Globus pallidus (tissue), 1 donor: ENCODE results near the gene HAUS2.
"Not testable (repeated sequence)": the region's sequence is repeated elsewhere in the genome, so short reads cannot be mapped to it uniquely, and the experiment has no call there.

Source experiments
- DNase-seq: peaks from one replicate; pipeline ENCODE4 v3.0.0-alpha.2; 2015; ENCODE audit warnings: low spot score

Gene HAUS2

DNA sequence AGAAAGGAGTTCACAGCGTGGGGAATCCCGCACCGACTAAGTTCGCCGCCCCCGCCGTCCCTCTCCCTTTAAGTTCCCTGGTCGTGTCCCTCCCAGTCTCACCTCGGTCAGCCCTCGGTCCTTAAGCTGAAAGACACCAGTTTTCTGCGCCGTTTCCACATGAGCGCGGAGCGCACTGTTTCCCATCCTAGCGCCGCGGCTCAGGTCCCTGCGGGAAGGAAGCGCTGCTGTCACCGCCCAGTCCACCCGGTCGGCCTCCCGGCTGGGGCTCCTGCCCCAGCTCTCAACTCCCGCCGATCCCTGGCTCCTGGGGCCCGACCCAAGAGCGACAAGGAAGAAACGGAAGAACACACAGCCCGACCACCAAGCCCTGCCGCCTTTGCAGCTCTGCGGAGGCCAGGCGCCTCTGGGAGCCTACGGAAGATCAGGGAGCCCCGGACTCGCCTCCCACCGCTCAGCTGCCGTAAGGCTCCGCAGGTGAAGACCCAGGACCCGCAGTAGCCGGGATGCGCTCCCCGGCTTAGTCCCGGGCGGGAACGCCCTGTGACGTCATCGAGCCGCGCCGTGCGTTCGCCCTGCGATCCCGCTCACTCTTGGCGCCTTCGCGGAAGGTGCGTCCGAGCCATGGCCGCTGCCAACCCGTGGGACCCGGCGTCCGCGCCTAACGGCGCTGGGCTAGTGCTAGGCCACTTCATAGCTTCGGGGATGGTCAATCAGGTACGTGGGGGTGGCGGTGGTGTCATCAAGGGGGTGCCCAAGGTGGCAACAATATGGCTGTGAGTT is at the start of gene HAUS2, which contains the start of gene LRRC57:
Gene HAUS2, plus strand, starts transcription at position 590 of the 783 bp plus-strand sequence. Its CDS starts 35 bp downstream, at position 625.
Gene LRRC57, minus strand, starts transcription at position 545 of the 783 bp plus-strand sequence. Its CDS starts 359 bp downstream, at position 186.
- DNase-seq: peak; percentile 73

- DNase-seq: no peak
Measured at GRCh38 chr15:42499858-42500609, 48.6 kb upstream of the HAUS2 start.

GRCh38 chr15:42502477-42502876 is 46.2 kb upstream of the HAUS2 start:
- no peak for DNase-seq

GRCh38 chr15:42503825-42504224 is 44.8 kb upstream of the HAUS2 start:
- no peak for DNase-seq

DNA sequence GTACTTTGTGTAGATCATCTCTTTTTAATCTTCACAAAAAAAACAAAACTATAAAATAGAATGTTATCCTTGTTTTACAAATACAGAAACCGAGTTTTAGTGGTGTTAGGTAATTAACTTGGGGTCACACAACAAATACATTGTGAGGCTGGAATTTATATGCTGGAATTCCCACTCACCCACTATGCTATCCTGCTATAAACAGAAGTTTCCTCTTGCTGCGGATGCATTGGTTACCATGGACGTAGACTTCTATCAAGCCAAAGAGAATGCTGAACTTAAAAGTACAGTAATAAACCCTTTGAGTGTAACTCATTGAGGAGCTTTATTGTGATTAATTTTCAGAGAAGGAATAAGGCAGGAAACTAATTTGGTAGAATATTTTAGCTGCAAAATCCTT is 44.0 kb upstream of the HAUS2 start:
- DNase-seq: no peak

- DNase-seq: no peak
Measured at GRCh38 chr15:42507514-42507913, 41.1 kb upstream of the HAUS2 start.

DNA sequence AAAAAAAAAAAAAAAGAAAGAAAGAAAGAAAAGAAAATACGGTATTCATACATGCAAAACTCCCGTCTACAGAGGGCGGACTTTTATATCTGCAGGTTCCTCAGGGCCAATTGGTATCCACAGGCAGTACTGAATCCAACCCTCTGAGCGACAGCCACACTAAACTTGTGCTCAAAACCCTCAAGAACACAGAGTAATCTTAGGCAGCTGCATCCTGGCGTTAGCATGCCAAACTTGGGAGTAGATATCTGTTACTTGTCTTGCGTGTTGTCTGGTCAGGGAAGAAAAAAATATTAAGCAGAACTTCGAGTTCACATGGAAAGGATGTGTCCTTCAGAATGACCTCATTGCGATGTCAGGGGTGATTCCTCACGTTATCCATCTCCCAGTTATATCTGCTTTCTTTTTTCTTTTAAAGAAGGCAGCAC is 40.4 kb upstream of the HAUS2 start:
- DNase-seq: no peak

DNA sequence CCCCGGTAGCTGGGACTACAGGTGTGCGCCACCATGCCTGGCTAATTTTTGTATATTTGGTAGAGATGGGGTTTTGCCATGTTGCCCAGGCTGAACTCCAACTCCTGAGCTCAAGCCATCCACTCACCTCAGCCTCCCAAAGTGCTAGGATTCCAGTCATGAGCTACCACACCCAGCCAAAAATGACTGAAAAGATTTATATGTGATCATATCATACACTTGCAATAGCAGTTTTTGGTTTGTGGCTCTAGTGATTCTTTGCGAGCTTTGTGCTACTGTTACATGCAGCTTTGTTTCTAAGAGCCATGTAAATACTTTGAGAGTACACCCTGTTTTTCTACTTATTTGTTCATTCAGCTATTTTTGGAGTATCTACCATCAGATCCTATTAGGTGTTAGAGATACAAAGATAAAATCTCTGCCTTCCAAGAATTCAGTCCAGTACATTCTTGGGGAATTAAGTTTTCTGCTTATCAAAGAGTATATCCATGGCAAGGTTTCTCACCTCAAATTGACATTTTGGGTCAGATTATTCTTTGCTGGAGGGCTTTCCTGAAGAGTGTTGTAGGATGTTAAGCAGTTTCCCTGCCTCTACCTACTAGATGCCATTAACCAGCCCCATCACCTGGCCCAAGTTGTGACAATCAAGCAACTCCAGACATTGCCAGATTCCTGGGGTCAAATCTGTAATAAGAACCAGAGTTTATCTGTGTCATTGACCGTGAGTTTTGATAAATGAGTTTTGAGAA is 38.2 kb upstream of the HAUS2 start:
- DNase-seq: no peak

DNA sequence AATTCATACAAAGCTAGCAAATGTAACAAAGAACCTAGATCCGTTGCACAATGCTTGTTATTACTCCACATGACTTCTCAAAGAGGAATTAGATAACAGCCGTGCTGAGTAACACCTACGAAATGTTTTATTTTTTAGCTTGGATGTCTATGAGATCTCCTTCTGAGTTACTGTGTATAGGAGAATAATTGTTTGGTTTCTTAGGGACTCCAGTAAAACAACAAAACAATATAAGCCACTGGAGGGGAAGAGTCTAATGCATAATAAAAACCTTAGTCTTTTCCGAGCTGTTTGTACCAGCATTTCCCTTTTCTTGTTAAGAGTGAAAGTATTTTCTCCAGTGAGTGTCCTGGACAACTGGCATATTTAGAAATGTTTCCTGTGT is 37.6 kb upstream of the HAUS2 start:
- no peak for DNase-seq

- no peak for DNase-seq
Measured at GRCh38 chr15:42523331-42523730, 25.3 kb upstream of the HAUS2 start.

- DNase-seq: no peak
Measured at GRCh38 chr15:42528970-42529369, 19.7 kb upstream of the HAUS2 start.

- no peak for DNase-seq
Measured at GRCh38 chr15:42533246-42533645, 15.4 kb upstream of the HAUS2 start.

- no peak for DNase-seq
Measured at GRCh38 chr15:42544853-42545629, 3.6 kb upstream of the HAUS2 start.

DNA sequence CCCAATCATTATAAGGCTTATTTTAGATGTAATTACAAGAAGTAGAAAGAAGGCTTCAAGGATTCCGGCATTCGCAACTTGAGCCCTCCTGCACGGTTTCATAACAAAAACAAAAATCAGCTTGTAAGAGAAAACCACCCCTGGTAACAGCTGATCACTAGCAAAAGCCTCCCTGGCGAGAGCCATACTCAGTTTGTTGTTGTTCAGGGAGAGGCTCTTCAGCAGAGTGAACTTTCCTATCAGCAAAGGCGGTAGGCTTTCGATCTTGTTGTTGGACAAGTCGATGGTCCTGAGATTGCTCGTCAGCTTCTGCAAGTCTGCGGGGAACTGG is 755 bp upstream of the HAUS2 start:
- no peak for DNase-seq

- DNase-seq: peak; percentile 36
Measured at GRCh38 chr15:42549032-42549491, 424 bp downstream of the HAUS2 start.

DNA sequence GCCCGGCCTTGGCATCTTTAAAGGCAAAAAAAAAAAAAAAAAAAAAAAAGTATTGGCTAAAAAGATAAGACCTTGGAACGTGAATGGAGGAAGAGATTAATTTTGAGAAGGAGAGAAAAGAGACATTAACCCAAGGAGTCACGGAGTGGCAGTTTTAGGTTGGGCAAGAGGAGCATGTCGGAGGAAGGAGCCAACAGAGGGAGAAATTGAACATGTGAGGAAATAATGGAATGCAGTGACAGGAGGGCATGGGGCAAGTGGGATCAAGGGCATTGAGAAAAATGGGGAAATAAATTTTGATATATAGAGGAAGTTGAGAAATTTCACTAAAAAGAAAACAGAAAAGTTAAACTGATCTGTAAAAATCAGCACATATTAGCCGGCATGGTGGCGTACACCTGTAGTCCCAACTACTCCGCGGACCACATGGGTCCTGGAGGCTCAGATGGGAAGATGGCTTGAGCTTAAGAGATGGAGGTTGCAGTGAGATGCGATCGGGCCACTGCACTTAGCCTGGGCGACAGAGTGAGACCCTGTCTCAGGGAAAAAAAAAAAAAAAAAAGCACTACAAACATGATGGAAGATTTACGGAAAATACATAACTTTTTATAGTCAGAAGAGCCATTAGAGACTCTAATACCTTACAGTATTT is 1.2 kb downstream of the HAUS2 start:
- DNase-seq: no peak

- no peak for DNase-seq
Measured at GRCh38 chr15:42553554-42553953, 4.9 kb downstream of the HAUS2 start.

DNA sequence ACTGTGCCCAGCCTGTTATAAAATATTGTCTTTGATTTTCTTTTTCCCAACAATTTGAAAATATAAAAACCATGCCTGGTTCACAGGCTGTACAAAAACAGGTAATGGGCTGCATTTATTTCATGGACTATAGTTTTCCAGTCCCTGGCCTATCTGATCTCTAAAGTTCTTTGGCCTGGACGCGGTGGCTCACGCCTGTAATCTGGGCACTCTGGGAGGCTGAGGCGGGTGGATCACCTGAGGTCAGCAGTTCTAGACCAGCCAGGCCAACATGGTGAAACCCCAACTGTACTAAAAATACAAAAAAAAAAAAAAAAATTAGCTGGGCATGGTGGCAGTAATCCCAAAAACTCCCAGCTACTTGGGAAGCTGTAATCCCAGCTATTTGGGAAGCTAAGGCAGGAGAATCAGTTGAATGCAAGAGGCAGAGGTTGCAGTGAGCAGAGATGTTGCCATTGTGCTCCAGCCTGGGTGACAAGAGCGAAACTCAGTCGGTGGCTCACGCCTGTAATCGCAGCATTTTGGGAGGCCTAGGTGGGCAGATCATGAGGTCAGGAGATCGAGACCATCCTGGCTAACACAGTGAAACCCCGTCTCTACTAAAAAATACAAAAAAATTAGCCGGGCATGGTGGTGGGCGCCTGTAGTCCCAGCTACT is 8.0 kb downstream of the HAUS2 start:
- DNase-seq: not testable (repeated sequence)

DNA sequence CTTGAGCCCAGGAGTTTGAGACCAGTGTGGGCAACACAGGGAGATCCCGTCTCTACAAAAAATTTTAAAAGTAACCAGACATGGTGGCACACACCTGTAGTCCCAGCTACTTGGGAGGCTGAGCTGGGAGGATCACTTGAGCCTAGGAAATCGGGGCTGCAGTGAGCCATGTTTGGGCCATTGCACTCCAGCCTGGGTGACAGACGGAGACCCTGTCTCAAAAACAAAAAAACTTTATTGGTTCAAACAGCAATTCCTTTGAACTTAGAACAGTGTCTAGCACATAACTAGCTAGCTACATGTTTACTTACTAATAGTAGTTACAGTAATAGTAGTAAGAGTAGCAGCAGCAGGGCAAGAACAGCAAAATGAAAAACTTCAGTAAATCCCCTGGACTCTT is 10.1 kb downstream of the HAUS2 start:
- DNase-seq: no peak

DNA sequence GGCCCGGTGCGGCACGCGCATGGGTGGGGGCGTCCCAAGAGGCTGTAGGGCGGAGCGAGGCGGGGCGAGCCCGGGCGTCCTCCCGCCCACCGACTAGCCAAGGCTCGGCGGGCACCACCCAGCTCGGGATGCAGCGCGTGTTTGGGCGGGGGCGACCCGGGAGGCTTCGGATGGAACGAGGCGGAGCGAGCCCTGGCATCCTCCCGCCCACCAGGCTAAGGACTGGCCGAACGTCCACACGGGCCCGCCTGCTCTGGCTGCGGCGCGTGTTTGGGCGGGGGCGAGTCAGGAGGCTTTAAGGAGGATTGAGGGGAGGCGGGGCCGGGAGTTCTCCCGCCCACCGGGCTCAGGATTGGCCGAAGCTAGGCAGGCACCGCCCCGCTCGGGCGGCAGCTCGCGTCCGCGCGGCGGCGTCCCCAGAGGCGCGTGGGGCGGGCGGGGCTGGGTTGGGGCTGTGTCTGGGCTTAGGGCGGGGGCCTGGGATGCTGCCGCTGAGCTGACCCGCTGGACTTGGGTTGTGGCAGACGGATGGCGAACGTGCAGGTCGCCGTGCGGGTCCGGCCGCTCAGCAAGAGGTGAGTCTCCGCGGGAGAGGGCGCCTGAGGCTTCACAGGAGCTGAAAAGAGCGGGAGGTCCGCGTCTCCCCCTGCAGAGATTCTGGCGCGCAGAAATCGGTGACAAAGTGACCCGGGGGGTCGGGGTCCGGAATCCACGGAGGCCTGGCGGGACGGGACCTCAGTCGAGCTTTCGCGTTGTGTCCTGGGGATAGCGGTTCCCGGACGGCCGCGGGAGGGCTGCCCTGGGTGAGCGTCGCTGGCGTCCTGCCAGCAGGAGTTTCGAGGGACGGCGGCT is 26.8 kb downstream of the HAUS2 start, which contains the start of gene STARD9:
Gene STARD9, plus strand, starts transcription at position 419 of the 852 bp plus-strand sequence. Its CDS starts 110 bp downstream, at position 529.
- peak; percentile 99 for DNase-seq
